ELF-1 (cell line): ENCODE data around the gene EHF.
A peak's percentile ranks its signal among the peaks of the same experiment; 100 is the strongest.

Experiments used
- DNase-seq: peaks from one replicate; pipeline ENCODE4 v3.0.0-alpha.2; 2016; ENCODE audit warnings: low read depth, low spot score

EHF gene

GRCh38 chr11:34601609-34602008 is 19.3 kb upstream of the EHF start:
- DNase-seq = no peak

GRCh38 chr11:34602245-34602644 is 18.6 kb upstream of the EHF start:
- no peak for DNase-seq

GRCh38 chr11:34603129-34604001 is 17.5 kb upstream of the EHF start:
- peak; percentile 32 for DNase-seq

- no peak for DNase-seq
These were observed 16.7 kb upstream of the EHF start for GRCh38 chr11:34604145-34604544.

- no peak for DNase-seq
These were observed 16.0 kb upstream of the EHF start for GRCh38 chr11:34604911-34605310.

GRCh38 chr11:34605481-34606325 is 15.2 kb upstream of the EHF start:
- DNase-seq = no peak

- DNase-seq = no peak
These were observed 14.4 kb upstream of the EHF start for GRCh38 chr11:34606326-34607120.

GRCh38 chr11:34609187-34609751 is 11.6 kb upstream of the EHF start:
- DNase-seq = no peak

- no peak for DNase-seq
These were observed 11.0 kb upstream of the EHF start for GRCh38 chr11:34609850-34610249.

GRCh38 chr11:34610324-34611041 is 10.4 kb upstream of the EHF start:
- DNase-seq = no peak

GRCh38 chr11:34613015-34613414 is 7.9 kb upstream of the EHF start:
- DNase-seq = no peak

GRCh38 chr11:34613552-34614056 is 7.3 kb upstream of the EHF start:
- no peak for DNase-seq

- DNase-seq = no peak
These were observed 6.4 kb upstream of the EHF start for GRCh38 chr11:34614344-34615104.

GRCh38 chr11:34616086-34616485 is 4.8 kb upstream of the EHF start:
- no peak for DNase-seq

- no peak for DNase-seq
These were observed 3.9 kb upstream of the EHF start for GRCh38 chr11:34616830-34617504.

- no peak for DNase-seq
These were observed 2.5 kb upstream of the EHF start for GRCh38 chr11:34618406-34618805.

- peak; percentile 66 for DNase-seq
These were observed 1.8 kb upstream of the EHF start for GRCh38 chr11:34619062-34619516.

- no peak for DNase-seq
These were observed 691 bp upstream of the EHF start for GRCh38 chr11:34620202-34620601.

GRCh38 chr11:34621876-34622275 is 983 bp downstream of the EHF start:
- DNase-seq = no peak
